Bronchial epithelial cell (primary cell): ENCODE measurements around the gene SLC25A11. TPM values are rescaled to one million over a fixed set of nuclear protein-coding genes. Genes with fewer than 3 reads are reported as not detected.

Source experiments
- DNase-seq: peaks from one replicate; pipeline ENCODE4 v3.0.0-alpha.2; 2010; ENCODE audit warnings: low read depth
- FAIRE-seq: peaks from 2 replicates; lab custom pipeline; 2011; peaks lifted over from hg19 to GRCh38; lab: Jason Lieb, UNC
- H3K27me3 ChIP-seq: 2 replicates; pipeline ENCODE4 v1.5.1; 2011; ENCODE audit warnings: low read length; ENCODE audit not compliant: control insufficient read depth, insufficient read depth
- H3K36me3 ChIP-seq: 2 replicates; pipeline ENCODE4 v1.5.1; 2011; ENCODE audit warnings: low read length; ENCODE audit not compliant: control insufficient read depth, insufficient read depth
- H3K4me3 ChIP-seq: 2 replicates; pipeline ENCODE4 v1.5.1; 2011; ENCODE audit warnings: mild to moderate bottlenecking, low read depth, low read length, control low read depth
- total RNA-seq: library from RNA; depleted of rRNA; stranded (reverse); fragments of >200 nt; gene quantifications from 2 replicates; pipeline ENCODE4 v1.2.1, GENCODE V29; 2014
- TF ChIP-seq, protein P1 (sequence below): IDR thresholded peaks from 2 replicates; pipeline ENCODE4 v1.5.1; 2011; ENCODE audit warnings: mild to moderate bottlenecking, moderate library complexity, low read length, control low read depth, inconsistent platforms; ENCODE audit not compliant: insufficient read depth, severe bottlenecking

The SLC25A11 gene
- total RNA-seq, 1 donor from 2014 or later, result 51.6 TPM

DNA sequence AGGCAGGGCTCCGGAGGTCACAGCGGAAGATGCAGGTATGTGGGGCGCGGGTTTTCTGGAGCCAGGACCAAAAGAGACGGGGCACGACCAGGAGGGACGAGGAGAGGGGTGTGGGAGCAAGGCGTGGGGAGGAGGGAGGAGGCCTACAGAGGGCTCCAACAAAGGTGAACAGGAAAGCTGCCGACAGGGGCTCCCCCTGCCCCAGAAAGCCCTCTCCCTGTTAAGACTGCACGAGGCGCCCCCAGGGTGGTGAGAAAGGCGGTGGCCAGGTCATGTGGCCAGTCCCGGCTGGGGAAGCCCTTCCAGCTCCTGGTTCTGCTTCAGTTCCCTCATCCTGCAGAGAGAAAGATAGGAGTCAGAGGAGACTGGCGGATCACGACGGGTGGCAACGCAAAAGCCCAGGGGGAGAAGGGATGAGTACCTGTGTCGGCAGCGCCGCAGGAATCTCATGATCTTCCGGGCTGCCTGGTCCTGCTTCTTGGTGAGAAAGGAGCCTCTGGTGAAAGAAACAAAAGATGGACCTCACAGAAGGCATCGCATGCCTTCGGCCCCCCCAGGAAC, 28.7 kb upstream of the SLC25A11 start:
- H3K27me3 ChIP-seq, result no peaks in the 10 kb centered on the region
- peak overlapping the region; percentile 68 for H3K4me3 ChIP-seq
- TF ChIP-seq, protein P1, sequence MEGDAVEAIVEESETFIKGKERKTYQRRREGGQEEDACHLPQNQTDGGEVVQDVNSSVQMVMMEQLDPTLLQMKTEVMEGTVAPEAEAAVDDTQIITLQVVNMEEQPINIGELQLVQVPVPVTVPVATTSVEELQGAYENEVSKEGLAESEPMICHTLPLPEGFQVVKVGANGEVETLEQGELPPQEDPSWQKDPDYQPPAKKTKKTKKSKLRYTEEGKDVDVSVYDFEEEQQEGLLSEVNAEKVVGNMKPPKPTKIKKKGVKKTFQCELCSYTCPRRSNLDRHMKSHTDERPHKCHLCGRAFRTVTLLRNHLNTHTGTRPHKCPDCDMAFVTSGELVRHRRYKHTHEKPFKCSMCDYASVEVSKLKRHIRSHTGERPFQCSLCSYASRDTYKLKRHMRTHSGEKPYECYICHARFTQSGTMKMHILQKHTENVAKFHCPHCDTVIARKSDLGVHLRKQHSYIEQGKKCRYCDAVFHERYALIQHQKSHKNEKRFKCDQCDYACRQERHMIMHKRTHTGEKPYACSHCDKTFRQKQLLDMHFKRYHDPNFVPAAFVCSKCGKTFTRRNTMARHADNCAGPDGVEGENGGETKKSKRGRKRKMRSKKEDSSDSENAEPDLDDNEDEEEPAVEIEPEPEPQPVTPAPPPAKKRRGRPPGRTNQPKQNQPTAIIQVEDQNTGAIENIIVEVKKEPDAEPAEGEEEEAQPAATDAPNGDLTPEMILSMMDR, result no peak
- no peak for DNase-seq
- no peak for FAIRE-seq
- H3K36me3 ChIP-seq, result peaks cover 10% of the 10 kb centered on the region

- Histone ChIP-seq H3K4me3 (peak within 1 kb of the TSS; percentile 68), H3K36me3 (peaks cover 10% of the 10 kb centered on the region), H3K27me3 (no peaks in the 10 kb centered on the region)
- DNase-seq, result peak; percentile 89
- FAIRE-seq, result peak; percentile 84
- TF ChIP-seq, protein P1, result no peak
Observed at GRCh38 chr17:4967539-4968485, 28.0 kb upstream of the SLC25A11 start, which contains the start of gene SPAG7. Gene SPAG7, minus strand, starts transcription at chr17:4967817. Its CDS starts 13 bp downstream, at chr17:4967804.

GRCh38 chr17:4966844-4967538, 27.1 kb upstream of the SLC25A11 start:
- DNase-seq, result peak; percentile 98
- FAIRE-seq, result peak; percentile 91
- Histone ChIP-seq H3K27me3 (no peaks in the 10 kb centered on the region), H3K36me3 (peaks cover 5% of the 10 kb centered on the region), H3K4me3 (peak overlapping the region; percentile 68)
- TF ChIP-seq, protein P1, result no peak

- no peak overlapping the region for H3K4me3 ChIP-seq
- TF ChIP-seq, protein P1, result no peak
- H3K27me3 ChIP-seq, result no peaks in the 10 kb centered on the region
- DNase-seq, result no peak
- no peak for FAIRE-seq
- H3K36me3 ChIP-seq, result peaks cover 5% of the 10 kb centered on the region
Observed at GRCh38 chr17:4965311-4965986, 25.6 kb upstream of the SLC25A11 start.

- Histone ChIP-seq H3K36me3 (peaks cover 11% of the 10 kb centered on the region), H3K4me3 (no peak overlapping the region), H3K27me3 (no peaks in the 10 kb centered on the region)
- FAIRE-seq (no peak), DNase-seq (no peak)
- TF ChIP-seq, protein P1, result no peak
Observed at GRCh38 chr17:4960279-4960922, 20.6 kb upstream of the SLC25A11 start.
